ENCODE measurements around the gene PSG4.
"Not testable (repeated sequence)": the region's sequence is repeated elsewhere in the genome, so short reads cannot be mapped to it uniquely, and the experiment has no call there.

- TF ChIP-seq, protein P1, sequence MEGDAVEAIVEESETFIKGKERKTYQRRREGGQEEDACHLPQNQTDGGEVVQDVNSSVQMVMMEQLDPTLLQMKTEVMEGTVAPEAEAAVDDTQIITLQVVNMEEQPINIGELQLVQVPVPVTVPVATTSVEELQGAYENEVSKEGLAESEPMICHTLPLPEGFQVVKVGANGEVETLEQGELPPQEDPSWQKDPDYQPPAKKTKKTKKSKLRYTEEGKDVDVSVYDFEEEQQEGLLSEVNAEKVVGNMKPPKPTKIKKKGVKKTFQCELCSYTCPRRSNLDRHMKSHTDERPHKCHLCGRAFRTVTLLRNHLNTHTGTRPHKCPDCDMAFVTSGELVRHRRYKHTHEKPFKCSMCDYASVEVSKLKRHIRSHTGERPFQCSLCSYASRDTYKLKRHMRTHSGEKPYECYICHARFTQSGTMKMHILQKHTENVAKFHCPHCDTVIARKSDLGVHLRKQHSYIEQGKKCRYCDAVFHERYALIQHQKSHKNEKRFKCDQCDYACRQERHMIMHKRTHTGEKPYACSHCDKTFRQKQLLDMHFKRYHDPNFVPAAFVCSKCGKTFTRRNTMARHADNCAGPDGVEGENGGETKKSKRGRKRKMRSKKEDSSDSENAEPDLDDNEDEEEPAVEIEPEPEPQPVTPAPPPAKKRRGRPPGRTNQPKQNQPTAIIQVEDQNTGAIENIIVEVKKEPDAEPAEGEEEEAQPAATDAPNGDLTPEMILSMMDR (IDR thresholded peaks at IDR 0.05), result not testable (repeated sequence)
- not testable (repeated sequence) for TF ChIP-seq POLR2A (IDR thresholded peaks at IDR 0.05)
These were observed 39.5 kb downstream of the PSG4 start for GRCh38 chr19:43165906-43166305.

Measured in heart left ventricle (tissue), 13 donors.